GM19035 (cell line): ENCODE results near the gene NUDT13.
A peak's percentile ranks its signal among the peaks of the same experiment; 100 is the strongest.

ENCODE experiments used
- ATAC-seq: cut with Tn5 transposase; IDR thresholded peaks from one replicate; pipeline ENCODE4 v1.9.1; 2021; ENCODE audit not compliant: unreplicated experiment

The NUDT13 gene

DNA sequence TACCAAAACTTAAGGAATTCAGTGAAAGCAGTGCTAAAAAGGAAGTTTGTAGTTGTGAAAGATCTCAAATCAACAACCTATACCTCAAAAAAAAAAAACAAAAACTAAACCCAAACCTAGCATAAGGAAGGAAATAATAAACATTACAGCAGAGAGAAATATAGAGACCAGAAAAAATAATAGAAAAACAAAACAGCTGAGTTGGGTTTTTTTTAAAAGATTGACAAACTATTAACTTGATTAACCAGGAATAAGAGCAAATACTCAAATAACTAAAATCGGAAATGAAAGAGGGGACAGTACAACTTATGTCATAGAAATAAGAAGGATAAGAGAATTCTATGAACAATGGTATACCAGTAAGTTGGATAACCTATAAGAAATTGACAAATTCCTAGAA is 50.8 kb downstream of the NUDT13 start:
- no peak for ATAC-seq

DNA sequence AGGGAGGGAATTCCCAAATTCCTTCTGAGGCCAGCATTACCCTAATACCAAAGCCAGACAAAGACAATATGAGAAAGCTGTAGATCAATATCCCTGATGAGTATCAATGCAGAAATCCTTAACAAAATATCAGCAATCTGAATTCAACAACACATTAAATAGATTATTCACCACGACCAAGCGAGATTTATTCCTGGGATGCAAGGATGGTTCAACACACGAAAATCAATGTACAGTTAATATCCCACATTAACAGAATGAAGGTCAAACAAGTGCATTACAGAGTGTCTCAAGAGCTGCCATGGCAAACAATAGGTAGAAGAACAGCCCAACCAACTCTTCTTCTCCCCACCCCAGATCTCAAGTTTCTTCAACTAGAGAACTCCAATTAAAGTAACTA is 51.4 kb downstream of the NUDT13 start:
- ATAC-seq: no peak

DNA sequence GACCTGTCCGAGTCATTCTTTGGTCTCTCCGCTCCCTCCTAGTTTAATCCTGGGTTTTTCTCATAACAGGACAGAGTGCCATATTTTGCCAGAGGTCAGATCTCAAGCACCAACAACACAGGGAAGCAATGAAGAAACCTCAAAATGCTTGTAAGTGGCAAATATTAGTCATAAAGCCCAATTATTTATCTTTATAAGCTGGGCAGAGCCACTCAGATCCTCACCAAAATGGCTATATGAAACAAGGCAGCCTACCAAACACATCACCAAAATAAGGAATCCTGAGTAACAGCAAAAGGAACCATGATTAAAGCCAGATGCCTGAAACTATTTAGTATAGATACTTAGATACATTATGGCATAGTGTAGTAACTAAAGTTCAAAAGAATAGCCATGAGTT is 52.8 kb downstream of the NUDT13 start:
- no peak for ATAC-seq

- ATAC-seq: no peak
Observed at GRCh38 chr10:73166972-73167371, 56.7 kb downstream of the NUDT13 start.

DNA sequence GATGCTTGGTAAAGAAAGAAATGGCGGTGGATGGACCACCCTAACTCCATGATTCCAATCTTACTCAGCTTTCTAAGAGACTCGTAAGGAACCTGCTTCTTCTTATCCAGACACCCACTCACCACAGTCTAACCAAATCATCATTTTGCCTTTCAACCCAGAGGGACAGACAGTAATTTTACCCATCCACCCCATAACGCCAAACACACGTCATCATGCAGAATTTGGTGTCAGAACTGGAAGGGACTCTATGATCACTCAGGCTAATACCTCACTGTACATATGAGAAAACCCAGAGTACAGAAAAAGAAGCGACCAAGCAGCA is 57.2 kb downstream of the NUDT13 start:
- no peak for ATAC-seq

- peak; percentile 94 for ATAC-seq
Observed at GRCh38 chr10:73167783-73168464, 57.7 kb downstream of the NUDT13 start, which contains the start of the genes ECD and FAM149B1. Gene ECD, minus strand, starts transcription at chr10:73168008. Its CDS starts 4,071 bp downstream, at chr10:73163937. Gene FAM149B1, plus strand, starts transcription at chr10:73168119. Its CDS starts 221 bp downstream, at chr10:73168340.

GRCh38 chr10:73168465-73168803 is 58.2 kb downstream of the NUDT13 start:
- ATAC-seq: peak; percentile 7

DNA sequence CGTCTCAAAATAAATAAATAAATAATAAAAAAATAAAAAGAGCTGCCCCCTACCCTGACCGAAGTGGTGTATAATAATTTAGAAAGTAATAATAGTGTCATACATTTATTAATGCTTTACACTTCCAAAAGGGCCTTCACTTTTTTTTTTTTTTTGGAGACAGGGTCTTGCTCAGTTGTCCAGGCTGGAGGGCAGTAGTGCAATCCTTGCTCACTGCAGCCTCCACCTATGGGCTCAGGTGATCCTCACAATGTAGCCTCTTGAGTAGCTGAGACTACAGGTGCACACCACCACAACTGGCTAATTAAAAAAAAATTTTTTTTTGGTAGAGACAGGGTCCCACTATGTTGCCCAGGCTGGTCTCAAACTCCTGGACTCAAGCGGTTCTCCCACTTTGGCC is 59.1 kb downstream of the NUDT13 start:
- ATAC-seq: no peak

GRCh38 chr10:73172867-73173266 is 62.6 kb downstream of the NUDT13 start:
- no peak for ATAC-seq

- no peak for ATAC-seq
Observed at GRCh38 chr10:73174148-73174925, 64.1 kb downstream of the NUDT13 start.
